HepG2 (cell line): ENCODE results near the gene NOTCH4. TPM values are rescaled to one million over a fixed set of nuclear protein-coding genes. Genes with fewer than 3 reads are reported as not detected.
A peak's percentile ranks its signal among the peaks of the same experiment; 100 is the strongest.

Experiments
- CCDC6 ChIP-seq: sonication (generic); formaldehyde crosslinking; IDR thresholded peaks from 2 replicates; pipeline ENCODE4 v1.8.1; 2022; ENCODE audit warnings: mild to moderate bottlenecking, missing genetic modification reagents, moderate library complexity
- FOSL1 ChIP-seq: sonication (generic); formaldehyde crosslinking; IDR thresholded peaks from 2 replicates; pipeline ENCODE4 v1.9.0; 2021; ENCODE audit warnings: missing genetic modification reagents, borderline replicate concordance
- FOXA3 ChIP-seq: IDR thresholded peaks from 2 replicates; pipeline ENCODE4 v1.6.1; 2016; ENCODE audit warnings: missing genetic modification reagents, missing compliant biosample characterization
- HDAC1 ChIP-seq: sonication (generic); formaldehyde crosslinking; IDR thresholded peaks from 2 replicates; pipeline ENCODE4 v1.5.1; 2020; ENCODE audit warnings: mild to moderate bottlenecking, missing genetic modification reagents
- IRX3 ChIP-seq: sonication (generic); formaldehyde crosslinking; IDR thresholded peaks from 2 replicates; pipeline ENCODE4 v1.8.1; 2023; ENCODE audit warnings: mild to moderate bottlenecking, low read depth, missing genetic modification reagents, borderline replicate concordance
- JUNB ChIP-seq: sonication (generic); formaldehyde crosslinking; IDR thresholded peaks from 2 replicates; pipeline ENCODE4 v1.8.0; 2022; ENCODE audit warnings: missing genetic modification reagents, mild to moderate bottlenecking, borderline replicate concordance
- KAT2B ChIP-seq: fragments of 150-350 bp; IDR thresholded peaks from 2 replicates; pipeline ENCODE4 v1.6.1; 2014; ENCODE audit warnings: low read depth, low read length, borderline replicate concordance
- KLF9 ChIP-seq: IDR thresholded peaks from 2 replicates; pipeline ENCODE4 v1.6.1; 2016; ENCODE audit warnings: low read depth
- MNT ChIP-seq: fragments of 450-650 bp; IDR thresholded peaks from 2 replicates; pipeline ENCODE4 v1.6.1; 2016
- NONO ChIP-seq, 2 experiments: fragments of 450-650 bp in 1 of 2; sonication (generic) in 1 of 2; formaldehyde crosslinking in 1 of 2; IDR thresholded peaks in 1 of 2; conservative IDR thresholded peaks in 1 of 2; 2 replicates each; pipeline versions ENCODE4 v1.6.1 to v1.8.0; 2017 to 2022; ENCODE audit warnings: mild to moderate bottlenecking in 1 of 2, missing genetic modification reagents in 1 of 2, moderate library complexity in 1 of 2
- PAF1 ChIP-seq: IDR thresholded peaks from 2 replicates; pipeline ENCODE4 v1.6.1; 2016; ENCODE audit warnings: missing genetic modification reagents, missing compliant biosample characterization
- PAX8 ChIP-seq: sonication (generic); formaldehyde crosslinking; IDR thresholded peaks from 2 replicates; pipeline ENCODE4 v1.8.0; 2022; ENCODE audit warnings: mild to moderate bottlenecking, missing genetic modification reagents, borderline replicate concordance
- PLSCR1 ChIP-seq: sonication (generic); formaldehyde crosslinking; IDR thresholded peaks from 2 replicates; pipeline ENCODE4 v1.5.0; 2020; ENCODE audit warnings: missing genetic modification reagents, mild to moderate bottlenecking, borderline replicate concordance
- RBM39 ChIP-seq: fragments of 200-400 bp; formaldehyde crosslinking; IDR thresholded peaks from one replicate; pipeline ENCODE4 v1.6.1; 2018; ENCODE audit warnings: antibody characterized with exemption, mild to moderate bottlenecking, low read depth, low read length; ENCODE audit not compliant: poor library complexity, severe bottlenecking
- SPEN ChIP-seq: sonication (generic); formaldehyde crosslinking; IDR thresholded peaks from 2 replicates; pipeline ENCODE4 v1.5.1; 2020; ENCODE audit warnings: low read depth, mild to moderate bottlenecking, missing genetic modification reagents
- TFE3 ChIP-seq: IDR thresholded peaks from 2 replicates; pipeline ENCODE4 v1.6.1; 2016
- THRA ChIP-seq: sonication (generic); formaldehyde crosslinking; IDR thresholded peaks from 2 replicates; pipeline ENCODE4 v1.4.0; 2020; ENCODE audit warnings: missing genetic modification reagents, borderline replicate concordance
- TOE1 ChIP-seq: sonication (generic); formaldehyde crosslinking; IDR thresholded peaks from 2 replicates; pipeline ENCODE4 v1.4.0; 2020; ENCODE audit warnings: mild to moderate bottlenecking, missing genetic modification reagents
- ZBTB37 ChIP-seq: sonication (generic); formaldehyde crosslinking; IDR thresholded peaks from 2 replicates; pipeline ENCODE4 v1.4.0; 2020; ENCODE audit warnings: mild to moderate bottlenecking, missing genetic modification reagents
- ZFAT ChIP-seq: sonication (generic); formaldehyde crosslinking; conservative IDR thresholded peaks from 2 replicates; pipeline ENCODE4 v1.8.1; 2023; ENCODE audit warnings: missing genetic modification reagents, inconsistent platforms
- ZNF350 ChIP-seq: sonication (generic); formaldehyde crosslinking; IDR thresholded peaks from 2 replicates; pipeline ENCODE4 v1.4.0; 2020; ENCODE audit warnings: mild to moderate bottlenecking, low read depth, missing genetic modification reagents, borderline replicate concordance
- ZNF430 ChIP-seq: sonication (generic); formaldehyde crosslinking; IDR thresholded peaks from 2 replicates; pipeline ENCODE4 v1.9.0; 2021; ENCODE audit warnings: mild to moderate bottlenecking, missing genetic modification reagents
- ZNF552 ChIP-seq: sonication (generic); formaldehyde crosslinking; IDR thresholded peaks from 2 replicates; pipeline ENCODE4 v1.9.0; 2022; ENCODE audit warnings: missing genetic modification reagents, mild to moderate bottlenecking, borderline replicate concordance
- polyA plus RNA-seq, 8 experiments: library from polyadenylated mRNA; depleted of rRNA in 3 of 8; stranded (reverse) in 7 of 8; unstranded in 1 of 8; fragments of >200 nt; fragmentation: Illumina TruSeq in 4 of 8; extraction: Trizol in 4 of 8; gene quantifications; 2 replicates each; pipeline versions ENCODE4 v1.2.1 to v1.2.3, GENCODE V29; 2011 to 2016; ENCODE audit warnings: low read depth in 4 of 8, missing spikeins in 1 of 8, mixed read lengths in 1 of 8; ENCODE audit not compliant: insufficient read depth in 1 of 8
- total RNA-seq, 5 experiments: library from RNA; depleted of rRNA; stranded (reverse); fragments of >200 nt; fragmentation: Illumina TruSeq; extraction: Trizol; gene quantifications; 2 replicates each; pipeline ENCODE4 v1.2.3, GENCODE V29; 2016; ENCODE audit warnings: low read depth in 1 of 5

NOTCH4 gene
- total and polyA plus RNA-seq, 2 of the 13 experiments (the other 11 are each of a cell fraction or from before 2014, with no cell fraction given), result 0.51 to 0.83 TPM

- no peak; the same call in 1 of the 2 replicates for TF ChIP-seq TFE3 (CRISPR knock-in tag)
- no peak for TF ChIP-seq TOE1 (CRISPR knock-in tag)
- TF ChIP-seq RBM39, result no peak
- TF ChIP-seq FOXA3, result peak; percentile 4; the same call in 1 of the 2 replicates
- TF ChIP-seq ZFAT, result no peak
- TF ChIP-seq MNT, result no peak
- TF ChIP-seq PAX8 (CRISPR knock-in tag), result no peak
- TF ChIP-seq IRX3 (CRISPR knock-in tag), result 0 out of 2 replicates have a peak, but pooled peaks have one; percentile 48
- TF ChIP-seq ZNF552 (CRISPR knock-in tag), result no peak
- TF ChIP-seq FOSL1 (CRISPR knock-in tag), result no peak
- TF ChIP-seq PAF1, result no peak
- no peak for TF ChIP-seq ZNF430
- no peak for TF ChIP-seq NONO (IDR thresholded peaks at IDR 0.05)
- TF ChIP-seq NONO (CRISPR knock-in tag; conservative IDR thresholded peaks at IDR 0.05), result peak; percentile 56
- TF ChIP-seq CCDC6, result no peak; the same call in 1 of the 2 replicates
- TF ChIP-seq KLF9 (CRISPR knock-in tag), result peak; percentile 35; the same call in 1 of the 2 replicates
- no peak for TF ChIP-seq ZNF350 (CRISPR knock-in tag)
- no peak for TF ChIP-seq JUNB (CRISPR knock-in tag)
- TF ChIP-seq PLSCR1 (CRISPR knock-in tag), result no peak
- no peak for TF ChIP-seq KAT2B
- 0 out of 2 replicates have a peak, but pooled peaks have one; percentile 5 for TF ChIP-seq HDAC1 (CRISPR knock-in tag)
- no peak; the same call in 1 of the 2 replicates for TF ChIP-seq SPEN (CRISPR knock-in tag)
- TF ChIP-seq ZBTB37 (CRISPR knock-in tag), result no peak
- TF ChIP-seq THRA, result peak; percentile 2; the same call in 1 of the 2 replicates
These were observed 46.6 kb downstream of the NOTCH4 start (continued) for GRCh38 chr6:32177183-32177787.
